ELF-1 (cell line): ENCODE data around the gene TRMT10C.
"Not testable (repeated sequence)": the region's sequence is repeated elsewhere in the genome, so short reads cannot be mapped to it uniquely, and the experiment has no call there.

Experiments
- DNase-seq: peaks from one replicate; pipeline ENCODE4 v3.0.0-alpha.2; 2016; ENCODE audit warnings: low read depth, low spot score

TRMT10C gene

DNA sequence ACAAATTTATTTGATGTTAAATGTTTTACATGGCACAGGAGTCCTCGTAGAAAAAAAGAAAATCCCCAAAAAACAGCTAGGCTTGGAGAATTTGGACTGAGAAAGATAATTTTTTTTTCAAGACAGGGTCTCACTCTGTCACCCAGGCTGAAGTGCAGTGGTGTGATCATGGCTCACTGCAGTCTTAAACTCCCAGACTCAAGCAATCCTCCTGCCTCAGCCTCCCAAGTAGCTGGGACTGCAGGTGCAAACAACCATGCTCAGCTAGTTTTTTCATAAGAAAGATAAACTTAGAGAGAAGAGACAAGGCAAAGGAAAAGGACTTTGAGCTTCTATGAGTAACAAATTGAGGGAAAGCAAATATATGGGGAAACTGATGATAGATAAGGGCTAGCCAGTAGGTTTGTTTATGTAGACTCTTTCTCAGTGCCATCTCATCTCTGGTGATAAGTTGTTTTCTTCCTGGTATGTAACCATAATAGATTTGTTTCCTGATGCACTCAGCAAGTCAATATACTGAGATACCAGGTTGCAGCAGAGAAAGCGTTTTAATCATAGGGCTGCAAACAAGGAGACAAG, 13.1 kb upstream of the TRMT10C start:
- no peak for DNase-seq

- no peak for DNase-seq
These were observed 12.2 kb upstream of the TRMT10C start for GRCh38 chr3:101549473-101549872.

- not testable (repeated sequence) for DNase-seq
These were observed 10.1 kb upstream of the TRMT10C start for GRCh38 chr3:101551359-101552081.

DNA sequence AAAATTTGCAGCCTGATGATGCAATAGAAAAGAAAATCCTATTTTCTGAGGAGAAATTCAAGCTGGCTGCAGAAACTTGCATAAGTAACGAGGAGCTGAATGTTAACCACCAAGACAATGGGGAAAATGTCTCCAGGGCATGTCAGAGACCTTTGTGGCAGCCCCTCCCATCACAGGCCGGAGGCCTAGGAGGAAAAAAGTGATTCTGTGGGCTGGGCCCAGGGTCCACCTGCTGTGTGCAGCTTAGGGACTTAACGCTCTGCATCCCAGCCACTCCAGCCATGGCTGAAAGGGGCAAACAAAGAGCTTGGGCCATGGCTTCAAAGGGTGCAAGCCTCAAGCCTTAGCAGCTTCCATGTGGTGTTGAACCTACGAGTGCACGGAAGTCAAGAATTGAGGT, 8.3 kb upstream of the TRMT10C start:
- DNase-seq: peak; percentile 78

GRCh38 chr3:101556064-101556463, 5.6 kb upstream of the TRMT10C start:
- DNase-seq: no peak

DNA sequence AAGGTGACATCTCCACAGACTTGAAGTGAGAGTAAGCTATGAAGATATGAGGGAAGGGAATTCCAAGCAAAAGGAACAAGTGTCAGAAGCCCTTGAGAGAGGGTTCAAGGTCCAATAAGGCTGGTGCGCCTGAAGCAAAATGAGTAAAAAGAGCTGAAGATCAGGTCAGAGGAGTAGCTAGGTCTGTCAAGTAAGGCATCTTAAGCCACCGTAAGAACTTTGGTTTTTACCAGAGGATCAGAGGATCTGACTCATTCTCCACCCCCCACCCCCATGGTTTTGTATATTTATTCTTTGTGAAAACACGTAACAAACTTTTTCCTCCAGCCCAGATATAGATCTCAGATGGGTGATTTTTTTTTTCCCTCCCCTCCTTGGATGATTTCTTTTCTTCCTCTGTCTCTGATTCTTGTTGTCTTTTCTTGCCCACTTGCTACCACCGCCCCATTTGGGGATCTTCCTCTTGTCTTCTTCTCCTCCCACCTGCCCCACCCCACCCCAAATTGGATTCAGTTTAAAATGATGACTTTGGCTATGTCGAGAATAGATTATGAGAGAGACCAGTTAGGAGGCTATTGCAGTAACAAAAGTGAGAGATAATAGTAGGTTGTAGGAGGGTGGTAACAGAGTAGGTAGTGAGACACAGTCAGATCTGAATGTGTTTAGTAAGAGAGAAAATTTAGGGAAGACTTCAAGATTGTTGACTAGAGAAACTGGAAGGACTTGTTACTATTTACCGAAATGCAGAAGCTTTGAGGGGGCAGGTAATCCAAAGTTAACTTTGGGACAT, 6.1 kb downstream of the TRMT10C start:
- no peak for DNase-seq

DNA sequence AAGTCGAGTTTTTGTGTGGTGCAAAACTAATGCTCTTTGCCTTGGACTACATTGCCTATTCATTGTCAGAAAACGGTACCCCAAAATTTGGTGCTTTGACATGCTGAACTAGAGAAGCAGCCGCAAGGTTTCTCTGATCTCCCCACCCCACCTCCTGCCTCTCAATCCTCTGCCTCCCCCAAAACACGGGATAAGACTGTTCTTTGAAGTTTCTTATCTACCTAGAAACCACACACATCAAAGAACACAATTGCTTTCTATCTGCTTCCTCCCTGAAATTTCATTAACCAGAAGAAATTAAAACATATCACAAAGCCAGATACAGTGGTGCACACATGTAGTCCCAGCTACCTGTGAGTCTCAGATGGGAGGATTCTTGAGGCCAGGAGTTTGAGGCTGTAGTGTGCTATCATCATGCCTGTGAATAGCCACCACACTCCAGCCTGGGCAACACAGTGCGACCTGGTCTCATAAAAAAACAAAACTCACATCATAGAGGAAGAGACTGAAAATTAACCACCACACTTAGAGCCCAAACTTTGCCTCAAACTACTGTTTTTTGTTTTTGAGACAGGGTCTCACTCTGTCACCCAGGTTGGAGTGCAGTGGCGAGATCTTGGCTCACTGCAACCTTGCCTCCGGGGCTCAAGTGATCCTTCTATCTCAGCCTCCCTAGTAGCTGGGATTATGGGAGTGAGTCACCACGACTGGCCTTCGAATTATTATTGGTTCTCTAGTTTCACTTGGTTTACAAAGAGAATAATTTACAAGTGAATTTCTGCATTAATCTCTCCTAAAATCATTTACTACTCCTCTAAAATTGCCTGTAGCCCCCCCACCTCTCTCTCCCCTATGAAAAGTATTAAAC, 9.6 kb downstream of the TRMT10C start:
- no peak for DNase-seq

DNA sequence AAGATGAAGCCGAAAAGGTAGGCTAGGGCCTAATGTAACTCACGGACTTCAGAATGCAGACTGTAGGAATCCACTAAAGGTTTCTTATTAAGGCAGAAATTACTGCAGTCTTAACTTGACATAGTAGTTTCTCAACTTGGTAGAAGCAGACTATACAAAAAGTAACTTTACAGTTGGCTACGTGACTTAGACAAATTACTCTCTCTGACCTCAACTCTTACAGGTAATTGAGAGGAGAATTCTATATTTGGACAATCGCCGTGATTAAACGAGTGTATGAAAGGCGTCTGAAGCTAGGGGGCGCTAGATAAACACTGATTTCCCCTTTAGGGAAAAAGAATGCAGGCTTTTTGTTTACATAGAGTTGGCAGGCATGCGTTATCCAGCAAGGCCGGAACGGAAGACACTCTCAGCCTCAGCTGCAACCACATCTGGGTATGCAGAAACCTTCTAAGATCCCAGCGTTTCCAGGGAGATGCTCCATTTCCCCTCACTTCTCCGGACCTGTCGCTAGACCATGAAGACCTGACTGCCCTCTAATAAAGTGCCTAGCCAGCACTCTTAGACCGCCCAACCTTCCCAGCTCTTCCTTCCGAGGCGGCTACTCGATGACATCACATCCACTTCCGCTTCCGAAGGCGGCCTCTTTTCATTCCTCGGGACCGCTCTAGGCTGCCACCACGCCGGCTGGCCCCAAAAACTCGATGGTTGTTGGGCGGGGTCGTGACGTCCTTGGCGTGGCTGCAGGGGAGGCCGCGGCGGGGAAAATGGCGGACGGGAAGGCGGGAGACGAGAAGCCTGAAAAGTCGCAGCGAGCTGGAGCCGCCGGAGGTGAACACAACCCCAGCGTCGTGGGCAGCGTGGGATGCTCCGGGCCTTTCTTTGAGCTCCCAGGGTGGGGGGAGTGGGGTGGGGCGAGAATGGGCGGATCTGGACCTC, 12.1 kb downstream of the TRMT10C start, which contains the start of gene PCNP:
PCNP (plus strand) TSS at position 732 of the 939 bp plus-strand sequence; CDS start at position 768, 36 bp downstream.
- DNase-seq: peak; percentile 99

- DNase-seq: peak; percentile 78
These were observed 12.9 kb downstream of the TRMT10C start for GRCh38 chr3:101574388-101575112.

DNA sequence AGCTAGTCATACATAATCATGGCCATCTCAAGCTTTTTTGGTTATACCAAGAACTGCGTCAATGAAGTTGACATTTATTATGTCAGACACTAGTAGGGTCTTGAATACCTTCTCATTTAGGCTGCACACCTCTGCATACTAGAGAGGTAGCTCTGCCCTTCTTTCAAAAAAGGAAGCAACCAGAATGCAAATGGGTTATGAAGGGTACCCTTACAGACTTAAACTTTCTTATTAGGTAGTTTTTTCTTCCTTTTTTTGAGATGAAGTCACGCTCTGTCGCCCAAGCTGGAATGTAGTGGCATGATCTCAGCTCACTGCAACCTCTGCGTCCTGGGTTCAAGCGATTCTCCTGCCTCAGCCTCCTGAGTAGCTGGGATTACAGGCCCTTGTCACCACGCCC, 15.6 kb downstream of the TRMT10C start:
- no peak for DNase-seq

- no peak for DNase-seq
These were observed 26.9 kb downstream of the TRMT10C start for GRCh38 chr3:101588616-101589015.

GRCh38 chr3:101591071-101591470, 29.4 kb downstream of the TRMT10C start:
- no peak for DNase-seq

DNA sequence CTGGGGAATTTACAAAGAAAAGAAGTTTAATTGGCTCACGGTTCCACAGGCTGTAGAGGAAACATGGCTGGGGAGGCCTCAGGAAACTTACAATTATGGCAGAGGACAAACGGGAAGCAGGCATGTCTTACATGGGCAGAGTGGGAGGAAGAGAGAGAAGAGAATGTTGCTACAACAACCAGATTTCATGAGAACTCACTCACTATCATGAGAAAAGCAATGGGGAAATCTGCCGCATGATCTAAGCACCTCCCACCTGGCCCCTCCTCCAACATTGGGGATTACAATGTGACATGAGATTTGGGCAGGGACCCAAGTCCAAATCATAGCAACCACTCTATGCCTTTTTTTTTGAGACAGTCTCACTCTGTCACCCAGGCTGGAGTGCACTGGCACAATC, 41.1 kb downstream of the TRMT10C start:
- DNase-seq: no peak

DNA sequence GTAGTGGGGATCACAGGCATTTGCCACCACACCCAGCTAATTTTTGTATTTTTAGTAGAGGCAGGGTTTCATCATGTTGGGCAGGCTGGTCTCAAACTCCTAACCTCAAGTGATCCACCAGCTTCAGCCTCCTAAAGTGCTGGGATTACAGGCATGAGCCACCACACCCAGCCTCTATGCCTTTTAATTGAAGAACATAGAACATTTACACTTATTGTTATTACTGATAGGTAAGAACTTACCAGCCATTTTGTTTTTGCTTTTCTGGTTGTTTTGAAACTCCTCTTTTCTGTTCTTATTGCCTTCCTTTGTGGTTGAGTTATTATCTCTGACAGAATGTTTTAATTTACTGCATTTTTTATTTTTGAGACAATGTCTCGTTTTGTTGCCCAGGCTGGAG, 41.5 kb downstream of the TRMT10C start:
- no peak for DNase-seq

DNA sequence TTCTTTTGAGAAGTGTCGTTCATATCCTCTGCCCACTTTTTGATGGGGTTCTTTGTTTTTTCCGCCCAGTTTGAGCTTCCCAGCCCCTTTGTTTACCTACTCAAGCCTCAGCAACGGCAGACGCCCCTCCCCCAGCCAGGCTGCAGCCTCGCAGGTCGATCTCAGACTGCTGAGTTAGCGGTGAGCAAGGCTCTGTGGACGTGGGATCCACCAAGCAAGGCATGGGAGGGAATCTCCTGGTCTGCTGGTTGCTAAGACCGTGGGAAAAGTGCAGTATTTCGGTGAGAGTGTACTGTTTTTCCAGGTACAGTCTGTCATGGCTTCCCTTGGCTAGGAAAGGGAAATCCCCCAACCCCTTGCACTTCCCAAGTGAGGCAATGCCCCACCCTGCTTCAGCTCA, 43.7 kb downstream of the TRMT10C start:
- DNase-seq: peak; percentile 25

DNA sequence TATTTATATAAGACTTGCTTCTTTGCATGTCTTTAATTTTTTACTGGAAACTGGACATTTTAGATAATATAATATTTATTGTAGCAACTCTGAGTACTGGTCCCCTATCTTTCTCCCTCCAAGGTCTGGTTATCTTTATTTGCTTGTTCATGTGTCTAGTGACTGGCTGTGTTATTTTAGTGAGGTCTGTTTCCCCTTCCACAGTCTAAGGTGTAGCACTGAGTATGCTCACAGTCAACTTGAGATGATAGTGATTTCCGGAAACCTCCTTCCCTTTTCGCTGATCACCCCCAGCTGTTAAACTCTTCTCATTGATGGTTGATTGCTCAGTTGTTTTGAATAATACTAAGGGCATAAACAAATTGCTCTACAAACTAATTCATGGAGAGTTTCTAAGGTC, 49.4 kb downstream of the TRMT10C start:
- no peak for DNase-seq

GRCh38 chr3:101613014-101613413, 51.3 kb downstream of the TRMT10C start:
- not testable (repeated sequence) for DNase-seq

- DNase-seq: no peak
These were observed 53.9 kb downstream of the TRMT10C start for GRCh38 chr3:101615525-101615924.
